Loucy (cell line): ENCODE data around the gene LRRC1.
A peak's percentile ranks its signal among the peaks of the same experiment; 100 is the strongest.

Experiments used
- H2AFZ ChIP-seq: fragments of 200-600 bp; sonication (generic); 2 replicates; pipeline ENCODE4 v1.6.0; 2016; ENCODE audit warnings: antibody characterized with exemption, mild to moderate bottlenecking, low read length, moderate library complexity
- H3F3A ChIP-seq: fragments of 200-600 bp; 2 replicates; pipeline ENCODE4 v1.6.0; 2016; ENCODE audit warnings: antibody characterized with exemption, low read depth, mild to moderate bottlenecking
- H3K27me3 ChIP-seq: fragments of 200-600 bp; sonication (generic); 2 replicates; pipeline ENCODE4 v1.6.1; 2014; ENCODE audit warnings: low read length, mild to moderate bottlenecking; ENCODE audit not compliant: insufficient read depth, poor library complexity, severe bottlenecking
- H3K36me3 ChIP-seq: fragments of 200-600 bp; sonication (generic); 2 replicates; pipeline ENCODE4 v1.6.1; 2016; ENCODE audit warnings: low read length; ENCODE audit not compliant: insufficient read depth
- H3K4me1 ChIP-seq: fragments of 200-600 bp; sonication (generic); 2 replicates; pipeline ENCODE4 v1.5.1; 2014; ENCODE audit warnings: low read length, mild to moderate bottlenecking; ENCODE audit not compliant: insufficient read depth, poor library complexity, severe bottlenecking
- H3K4me2 ChIP-seq: fragments of 200-600 bp; sonication (generic); 2 replicates; pipeline ENCODE4 v1.6.0; 2014; ENCODE audit warnings: antibody characterized with exemption, low read length, low read depth, mild to moderate bottlenecking; ENCODE audit not compliant: poor library complexity, severe bottlenecking
- H3K4me3 ChIP-seq: fragments of 200-600 bp; sonication (generic); 2 replicates; pipeline ENCODE4 v1.5.1; 2014; ENCODE audit warnings: low read length, mild to moderate bottlenecking, mixed read lengths; ENCODE audit not compliant: poor library complexity, severe bottlenecking
- H3K79me2 ChIP-seq: fragments of 200-600 bp; sonication (generic); 2 replicates; pipeline ENCODE4 v1.6.1; 2014; ENCODE audit warnings: low read length; ENCODE audit not compliant: insufficient read depth
- H3K9ac ChIP-seq: fragments of 200-600 bp; sonication (generic); 2 replicates; pipeline ENCODE4 v1.6.0; 2014; ENCODE audit warnings: mild to moderate bottlenecking, low read depth, low read length, moderate library complexity; ENCODE audit not compliant: poor library complexity, severe bottlenecking
- H3K9me2 ChIP-seq: fragments of 200-600 bp; sonication (generic); replicated peaks from 2 replicates; pipeline ENCODE4 v1.6.1; 2016; ENCODE audit warnings: low read depth, low read length, mixed read lengths
- H3K9me3 ChIP-seq: fragments of 200-600 bp; sonication (generic); 2 replicates; pipeline ENCODE4 v1.6.1; 2014; ENCODE audit warnings: mild to moderate bottlenecking, antibody characterized with exemption, low read length, low read depth; ENCODE audit not compliant: insufficient read depth
- H4K20me1 ChIP-seq: fragments of 200-600 bp; sonication (generic); 2 replicates; pipeline ENCODE4 v1.6.0; 2014; ENCODE audit warnings: antibody characterized with exemption, low read length, mild to moderate bottlenecking; ENCODE audit not compliant: insufficient read depth, poor library complexity, severe bottlenecking
- EZH2phosphoT487 ChIP-seq: fragments of 200-600 bp; IDR thresholded peaks from 2 replicates; pipeline ENCODE4 v1.6.1; 2018; ENCODE audit warnings: antibody characterized with exemption, mild to moderate bottlenecking, moderate library complexity, borderline replicate concordance
- TF ChIP-seq, protein P1 (sequence below): fragments of 200-600 bp; sonication (generic); conservative IDR thresholded peaks from 2 replicates; pipeline ENCODE4 v1.5.1; 2014; ENCODE audit warnings: mild to moderate bottlenecking, antibody characterized with exemption, low read length

LRRC1 gene

GRCh38 chr6:53793318-53794136 is 1.3 kb upstream of the LRRC1 start:
- H3K4me1 ChIP-seq: peaks cover 37% of the 10 kb centered on the region
- peak overlapping the region; percentile 79 for H3K4me2 ChIP-seq
- H3K36me3 ChIP-seq: no peaks in the 10 kb centered on the region
- peaks cover 7% of the 10 kb centered on the region; the same call in 1 of the 2 replicates for H3K9me3 ChIP-seq
- H2AFZ ChIP-seq: peak overlapping the region; percentile 85
- H3K4me3 ChIP-seq: peak overlapping the region; percentile 82
- no peaks in the 10 kb centered on the region for H3K27me3 ChIP-seq
- no peaks in the 10 kb centered on the region for H3F3A ChIP-seq
- peak overlapping the region; percentile 78 for H3K9ac ChIP-seq
- H3K9me2 ChIP-seq: no peaks in the 10 kb centered on the region
- H4K20me1 ChIP-seq: peaks cover 21% of the 10 kb centered on the region
- H3K79me2 ChIP-seq: peaks cover 34% of the 10 kb centered on the region
- TF ChIP-seq, protein P1, sequence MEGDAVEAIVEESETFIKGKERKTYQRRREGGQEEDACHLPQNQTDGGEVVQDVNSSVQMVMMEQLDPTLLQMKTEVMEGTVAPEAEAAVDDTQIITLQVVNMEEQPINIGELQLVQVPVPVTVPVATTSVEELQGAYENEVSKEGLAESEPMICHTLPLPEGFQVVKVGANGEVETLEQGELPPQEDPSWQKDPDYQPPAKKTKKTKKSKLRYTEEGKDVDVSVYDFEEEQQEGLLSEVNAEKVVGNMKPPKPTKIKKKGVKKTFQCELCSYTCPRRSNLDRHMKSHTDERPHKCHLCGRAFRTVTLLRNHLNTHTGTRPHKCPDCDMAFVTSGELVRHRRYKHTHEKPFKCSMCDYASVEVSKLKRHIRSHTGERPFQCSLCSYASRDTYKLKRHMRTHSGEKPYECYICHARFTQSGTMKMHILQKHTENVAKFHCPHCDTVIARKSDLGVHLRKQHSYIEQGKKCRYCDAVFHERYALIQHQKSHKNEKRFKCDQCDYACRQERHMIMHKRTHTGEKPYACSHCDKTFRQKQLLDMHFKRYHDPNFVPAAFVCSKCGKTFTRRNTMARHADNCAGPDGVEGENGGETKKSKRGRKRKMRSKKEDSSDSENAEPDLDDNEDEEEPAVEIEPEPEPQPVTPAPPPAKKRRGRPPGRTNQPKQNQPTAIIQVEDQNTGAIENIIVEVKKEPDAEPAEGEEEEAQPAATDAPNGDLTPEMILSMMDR: no peak
- TF ChIP-seq EZH2phosphoT487: no peak

DNA sequence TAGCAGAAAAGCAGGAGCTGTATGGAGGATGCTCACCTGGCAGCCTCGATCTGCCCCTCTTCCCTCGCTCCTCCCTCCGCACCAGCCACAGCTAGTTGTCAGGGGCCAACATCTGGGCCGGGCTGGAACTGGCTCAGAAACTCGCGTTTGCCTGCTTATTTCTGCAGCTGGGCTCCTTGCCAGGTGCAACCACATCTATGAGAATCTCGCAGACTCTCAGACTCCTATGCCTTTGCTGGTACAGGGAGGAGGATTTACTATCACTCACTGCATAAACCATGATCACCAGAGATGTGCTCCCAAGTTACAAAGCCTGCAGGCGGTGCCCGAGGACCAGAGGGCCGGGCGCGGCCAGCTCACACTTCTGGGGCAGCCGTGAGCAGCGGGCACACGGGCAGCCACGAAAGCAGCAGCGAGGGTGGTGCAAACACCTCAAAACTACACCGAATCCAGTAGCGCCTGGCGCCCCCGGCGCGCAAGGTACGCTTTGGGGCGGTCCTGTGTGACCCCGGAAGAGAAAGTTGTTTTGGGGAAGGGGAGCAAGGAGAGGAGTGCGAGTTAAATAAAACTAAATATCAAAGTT is 577 bp upstream of the LRRC1 start:
- peak overlapping the region; percentile 79 for H3K4me2 ChIP-seq
- no peaks in the 10 kb centered on the region for H3K9me3 ChIP-seq
- H3K4me1 ChIP-seq: peaks cover 44% of the 10 kb centered on the region
- no peak for TF ChIP-seq EZH2phosphoT487
- TF ChIP-seq, protein P1: peak; percentile 43; the same call in 1 of the 2 replicates
- no peaks in the 10 kb centered on the region for H3F3A ChIP-seq
- H3K79me2 ChIP-seq: peaks cover 41% of the 10 kb centered on the region
- no peaks in the 10 kb centered on the region for H3K27me3 ChIP-seq
- no peaks in the 10 kb centered on the region for H3K36me3 ChIP-seq
- peak overlapping the region; percentile 85 for H2AFZ ChIP-seq
- peaks cover 25% of the 10 kb centered on the region for H4K20me1 ChIP-seq
- no peaks in the 10 kb centered on the region for H3K9me2 ChIP-seq
- peak overlapping the region; percentile 78 for H3K9ac ChIP-seq
- peak overlapping the region; percentile 82 for H3K4me3 ChIP-seq

DNA sequence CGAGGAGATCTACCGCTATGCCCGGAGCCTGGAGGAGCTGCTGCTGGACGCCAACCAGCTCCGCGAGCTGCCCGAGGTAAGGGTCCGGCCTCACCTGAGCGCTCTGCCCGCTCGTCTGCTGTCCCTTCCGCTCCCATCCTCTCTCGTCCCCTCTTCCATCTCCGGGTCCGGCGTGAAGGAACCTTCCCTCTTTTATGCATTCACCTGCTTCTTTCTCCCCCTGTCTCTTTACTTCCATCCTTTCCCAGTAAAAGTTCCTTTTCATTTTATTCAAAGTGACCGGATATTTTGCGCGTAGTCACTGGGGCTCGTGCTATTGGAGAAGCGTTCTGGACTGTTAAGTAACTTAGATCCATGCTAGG is 516 bp downstream of the LRRC1 start:
- Histone ChIP-seq H3K9ac (peak overlapping the region; percentile 78), H3K4me1 (peaks cover 51% of the 10 kb centered on the region), H3F3A (no peaks in the 10 kb centered on the region), H3K79me2 (peaks cover 47% of the 10 kb centered on the region), H2AFZ (peak overlapping the region; percentile 88), H3K9me2 (no peaks in the 10 kb centered on the region), H3K4me2 (peak overlapping the region; percentile 79), H3K36me3 (no peaks in the 10 kb centered on the region), H3K4me3 (peak overlapping the region; percentile 82), H3K27me3 (no peaks in the 10 kb centered on the region), H4K20me1 (peaks cover 25% of the 10 kb centered on the region), H3K9me3 (no peaks in the 10 kb centered on the region)
- TF ChIP-seq, protein P1: no peak
- no peak for TF ChIP-seq EZH2phosphoT487
